ENCODE results near the gene DNAJB8.

The DNAJB8 gene

DNA sequence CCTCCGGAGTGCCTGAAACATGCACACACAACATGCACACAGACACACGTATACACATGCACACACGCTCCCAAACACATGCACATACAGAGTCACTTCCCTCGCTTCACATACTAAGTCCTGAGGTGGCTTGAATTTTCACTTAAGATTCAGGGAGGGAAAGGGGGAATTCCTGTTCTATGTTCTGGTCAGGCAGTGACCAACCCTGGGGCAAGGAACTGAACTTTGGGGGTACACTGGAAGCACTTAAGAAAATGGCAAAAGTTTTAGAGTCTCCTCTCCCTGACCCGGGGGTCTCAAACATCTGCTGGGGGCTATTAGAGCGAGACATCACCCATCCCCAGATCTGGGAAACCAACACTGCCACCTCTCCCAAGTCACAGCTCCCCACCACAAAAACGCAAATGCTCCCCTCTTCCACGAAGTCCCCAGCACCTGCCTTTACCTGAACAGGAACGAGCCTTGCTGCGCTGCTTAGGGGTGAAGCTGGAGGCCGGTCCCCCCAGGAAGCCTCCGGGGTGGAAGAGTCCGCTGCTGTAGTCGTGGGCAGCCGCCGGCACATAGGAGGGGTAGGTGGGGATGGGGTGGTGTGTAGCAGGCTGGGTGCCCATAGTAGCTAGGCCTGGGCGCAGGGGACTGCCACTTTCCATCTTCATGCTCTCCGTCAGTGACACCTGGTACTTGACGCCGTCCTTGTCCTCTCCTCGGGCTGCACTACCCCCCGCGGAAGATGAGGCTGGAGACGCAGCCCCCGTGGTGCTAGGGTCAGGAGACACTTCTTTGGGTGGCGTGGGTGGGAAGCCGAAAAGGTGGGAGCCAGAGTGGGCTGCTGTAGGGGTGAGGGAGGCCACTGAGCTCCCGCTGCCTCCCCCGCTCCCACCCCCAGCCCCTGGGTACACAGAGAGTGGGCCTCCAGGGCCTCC, 18.9 kb upstream of the DNAJB8 start:
- no peak overlapping the region for H3K27ac ChIP-seq (ENCODE audit: poor library complexity, severe bottlenecking)
- TF ChIP-seq, protein P1, sequence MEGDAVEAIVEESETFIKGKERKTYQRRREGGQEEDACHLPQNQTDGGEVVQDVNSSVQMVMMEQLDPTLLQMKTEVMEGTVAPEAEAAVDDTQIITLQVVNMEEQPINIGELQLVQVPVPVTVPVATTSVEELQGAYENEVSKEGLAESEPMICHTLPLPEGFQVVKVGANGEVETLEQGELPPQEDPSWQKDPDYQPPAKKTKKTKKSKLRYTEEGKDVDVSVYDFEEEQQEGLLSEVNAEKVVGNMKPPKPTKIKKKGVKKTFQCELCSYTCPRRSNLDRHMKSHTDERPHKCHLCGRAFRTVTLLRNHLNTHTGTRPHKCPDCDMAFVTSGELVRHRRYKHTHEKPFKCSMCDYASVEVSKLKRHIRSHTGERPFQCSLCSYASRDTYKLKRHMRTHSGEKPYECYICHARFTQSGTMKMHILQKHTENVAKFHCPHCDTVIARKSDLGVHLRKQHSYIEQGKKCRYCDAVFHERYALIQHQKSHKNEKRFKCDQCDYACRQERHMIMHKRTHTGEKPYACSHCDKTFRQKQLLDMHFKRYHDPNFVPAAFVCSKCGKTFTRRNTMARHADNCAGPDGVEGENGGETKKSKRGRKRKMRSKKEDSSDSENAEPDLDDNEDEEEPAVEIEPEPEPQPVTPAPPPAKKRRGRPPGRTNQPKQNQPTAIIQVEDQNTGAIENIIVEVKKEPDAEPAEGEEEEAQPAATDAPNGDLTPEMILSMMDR (IDR thresholded peaks at IDR 0.05; ENCODE audit: poor library complexity, severe bottlenecking): no peak

DNA sequence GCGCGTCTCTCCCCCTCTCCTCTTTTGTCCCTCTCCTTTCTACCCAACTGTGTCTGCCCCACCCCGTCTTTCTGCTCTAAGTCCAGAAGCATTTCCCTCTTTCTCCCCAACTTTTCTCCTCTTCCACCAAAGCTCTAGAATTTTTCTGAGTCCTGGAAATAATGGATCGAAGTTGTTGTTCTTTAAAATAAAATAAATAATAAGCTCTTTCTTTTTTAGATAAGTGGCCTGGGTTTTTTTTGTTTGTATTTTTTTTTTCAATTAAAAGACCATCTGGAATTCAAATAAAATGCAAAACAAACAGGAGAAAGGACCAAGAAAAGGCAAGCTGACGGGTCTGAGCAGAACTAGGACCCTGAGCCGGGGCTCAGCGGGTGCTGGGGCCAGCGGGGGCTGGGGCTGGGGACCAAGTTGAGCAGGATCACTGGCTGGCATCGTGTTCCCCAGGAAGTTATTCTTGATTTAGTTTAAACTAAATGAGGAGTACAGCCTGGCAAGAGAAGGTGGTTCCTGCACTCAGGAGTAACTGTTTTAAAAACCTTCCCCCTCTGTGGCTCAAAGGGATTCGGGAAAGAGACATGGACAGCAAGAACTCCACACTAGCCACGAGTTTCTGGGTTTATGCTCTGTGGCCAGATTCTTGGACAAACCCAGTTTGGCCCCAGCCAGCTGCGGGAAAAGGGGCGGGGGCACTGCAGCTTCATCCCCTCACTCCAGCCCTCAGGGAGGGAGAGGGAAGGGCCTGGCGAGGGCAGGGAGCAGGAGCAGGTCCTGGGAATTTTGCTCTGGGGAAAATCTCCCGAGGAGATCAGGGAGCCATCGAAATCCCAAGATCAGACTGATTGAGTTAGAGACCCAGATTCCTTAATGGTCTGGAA, 18.0 kb upstream of the DNAJB8 start:
- ATAC-seq (ENCODE audit: low read depth) (no peak), DNase-seq (ENCODE audit: low spot score) (no peak)
- Histone ChIP-seq H3K4me1 (ENCODE audit: insufficient read depth, poor library complexity, severe bottlenecking) (no peaks in the 10 kb centered on the region), H3K9me3 (ENCODE audit: severe bottlenecking) (no peaks in the 10 kb centered on the region), H3K4me3 (ENCODE audit: severe bottlenecking) (no peak overlapping the region), H3K27ac (ENCODE audit: poor library complexity, severe bottlenecking) (no peak overlapping the region), H3K36me3 (ENCODE audit: low read depth) (no peaks in the 10 kb centered on the region), H3K27me3 (ENCODE audit: insufficient read depth, poor library complexity, severe bottlenecking) (no peaks in the 10 kb centered on the region)
- TF ChIP-seq, protein P1 (IDR thresholded peaks at IDR 0.05; ENCODE audit: poor library complexity, severe bottlenecking): no peak

More for the DNA sequence above, 18.9 kb upstream of the DNAJB8 start:
- DNase-seq (ENCODE audit: low spot score): no peak
- no peak for ATAC-seq (ENCODE audit: low read depth)
- no peaks in the 10 kb centered on the region for H3K9me3 ChIP-seq (ENCODE audit: severe bottlenecking)
- H3K4me3 ChIP-seq (ENCODE audit: severe bottlenecking): no peak overlapping the region
- H3K4me1 ChIP-seq (ENCODE audit: insufficient read depth, poor library complexity, severe bottlenecking): no peaks in the 10 kb centered on the region
- no peaks in the 10 kb centered on the region for H3K27me3 ChIP-seq (ENCODE audit: insufficient read depth, poor library complexity, severe bottlenecking)
- H3K36me3 ChIP-seq (ENCODE audit: low read depth): no peaks in the 10 kb centered on the region

DNA sequence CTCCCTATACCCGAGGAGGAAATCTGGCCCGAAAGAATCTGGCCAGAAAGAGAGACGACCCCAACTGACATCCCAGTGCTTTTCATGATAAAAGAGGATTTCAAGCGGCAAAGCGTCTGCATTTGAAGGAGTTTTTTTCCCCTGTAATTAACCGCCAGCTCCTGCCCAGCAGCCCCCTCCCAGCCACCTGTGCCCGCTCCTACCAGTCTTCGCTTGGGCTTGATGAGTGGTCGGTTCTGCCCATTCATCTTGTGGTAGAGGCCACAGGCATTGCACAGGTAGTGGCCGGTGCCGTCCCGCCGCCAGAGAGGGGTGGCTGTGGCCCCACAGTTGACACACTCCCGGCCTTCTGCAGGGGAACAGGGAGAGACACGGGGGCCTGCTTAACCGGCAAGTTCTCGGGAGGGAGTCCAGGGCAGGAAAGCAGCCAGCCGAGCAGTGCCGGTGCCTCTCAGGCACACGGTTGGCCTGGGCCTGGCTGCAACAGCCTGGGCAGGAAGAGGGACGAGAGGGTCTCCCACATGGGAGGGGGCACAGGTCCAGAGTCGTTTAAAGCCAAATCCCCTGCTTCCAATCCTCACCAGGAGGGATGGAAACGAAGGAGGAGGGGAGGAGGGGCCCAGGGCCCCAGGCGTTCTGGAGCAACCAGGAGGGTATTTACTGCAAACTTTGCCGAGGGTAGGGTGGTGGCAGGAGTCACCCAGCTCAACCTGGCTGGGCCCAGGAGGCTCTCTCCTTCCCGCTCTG, 17.1 kb upstream of the DNAJB8 start:
- no peaks in the 10 kb centered on the region for H3K9me3 ChIP-seq (ENCODE audit: severe bottlenecking)
- TF ChIP-seq, protein P1 (IDR thresholded peaks at IDR 0.05; ENCODE audit: poor library complexity, severe bottlenecking): no peak
- no peaks in the 10 kb centered on the region for H3K4me1 ChIP-seq (ENCODE audit: insufficient read depth, poor library complexity, severe bottlenecking)
- no peak for ATAC-seq (ENCODE audit: low read depth)
- H3K27ac ChIP-seq (ENCODE audit: poor library complexity, severe bottlenecking): no peak overlapping the region
- DNase-seq (ENCODE audit: low spot score): no peak
- no peaks in the 10 kb centered on the region for H3K27me3 ChIP-seq (ENCODE audit: insufficient read depth, poor library complexity, severe bottlenecking)
- no peaks in the 10 kb centered on the region for H3K36me3 ChIP-seq (ENCODE audit: low read depth)
- no peak overlapping the region for H3K4me3 ChIP-seq (ENCODE audit: severe bottlenecking)

- Histone ChIP-seq H3K27ac (ENCODE audit: poor library complexity, severe bottlenecking) (no peak overlapping the region), H3K4me1 (ENCODE audit: insufficient read depth, poor library complexity, severe bottlenecking) (no peaks in the 10 kb centered on the region), H3K27me3 (ENCODE audit: insufficient read depth, poor library complexity, severe bottlenecking) (no peaks in the 10 kb centered on the region), H3K4me3 (ENCODE audit: severe bottlenecking) (no peak overlapping the region), H3K36me3 (ENCODE audit: low read depth) (no peaks in the 10 kb centered on the region), H3K9me3 (ENCODE audit: severe bottlenecking) (no peaks in the 10 kb centered on the region)
- DNase-seq (ENCODE audit: low spot score): no peak
- no peak for ATAC-seq (ENCODE audit: low read depth)
- TF ChIP-seq, protein P1 (IDR thresholded peaks at IDR 0.05; ENCODE audit: poor library complexity, severe bottlenecking): no peak
These were observed 16.3 kb upstream of the DNAJB8 start for GRCh38 chr3:128482666-128483656.
